Stimulated activated CD8-positive, alpha-beta memory T cell treated with anti-CD3 and anti-CD28 coated beads, Interleukin-7, amount 100 ng/mL, for 48 hours (primary cell): ENCODE data around the gene STXBP1.
"Not testable (repeated sequence)": the region's sequence is repeated elsewhere in the genome, so short reads cannot be mapped to it uniquely, and the experiment has no call there.

Experiments
- DNase-seq, 2 donors: peaks; one replicate each; pipeline ENCODE4 v3.0.0-alpha.2; 2020; ENCODE audit warnings: low read depth in 1 of 2; ENCODE audit errors: extremely low read depth in 1 of 2

The STXBP1 gene

DNA sequence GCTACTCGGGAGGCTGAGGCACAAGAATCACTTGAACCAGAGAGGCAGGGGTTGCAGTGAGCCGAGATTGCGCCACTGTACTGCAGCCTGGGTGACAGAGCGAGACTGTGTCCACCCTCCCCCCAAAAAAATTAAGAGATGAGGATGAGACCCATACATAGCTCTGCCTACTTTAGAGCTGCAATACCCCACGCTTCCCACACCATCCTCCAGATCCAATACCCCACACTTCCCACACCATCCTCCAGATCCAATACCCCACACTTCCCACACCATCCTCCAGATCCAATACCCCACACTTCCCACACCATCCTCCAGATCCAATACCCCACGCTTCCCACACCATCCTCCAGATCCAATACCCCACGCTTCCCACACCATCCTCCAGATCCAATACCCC, 34.9 kb upstream of the STXBP1 start:
- not testable (repeated sequence) for DNase-seq

DNA sequence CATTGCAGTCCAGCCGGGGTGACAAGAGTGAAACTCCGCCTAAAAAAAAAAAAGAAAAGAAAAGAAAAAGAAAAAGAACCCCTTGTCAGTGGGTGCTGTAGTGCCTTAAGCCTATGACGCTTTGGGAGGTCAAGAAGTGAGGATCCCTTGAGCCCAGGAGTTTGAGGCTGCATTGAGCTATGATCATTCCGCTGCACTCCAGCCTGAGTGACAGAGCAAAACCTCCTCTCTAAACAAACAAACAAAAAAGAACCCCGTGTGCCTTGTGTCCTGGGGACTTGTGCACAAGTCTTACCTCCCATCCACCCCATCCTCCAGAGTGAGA, 33.5 kb upstream of the STXBP1 start:
- DNase-seq: no peak

DNA sequence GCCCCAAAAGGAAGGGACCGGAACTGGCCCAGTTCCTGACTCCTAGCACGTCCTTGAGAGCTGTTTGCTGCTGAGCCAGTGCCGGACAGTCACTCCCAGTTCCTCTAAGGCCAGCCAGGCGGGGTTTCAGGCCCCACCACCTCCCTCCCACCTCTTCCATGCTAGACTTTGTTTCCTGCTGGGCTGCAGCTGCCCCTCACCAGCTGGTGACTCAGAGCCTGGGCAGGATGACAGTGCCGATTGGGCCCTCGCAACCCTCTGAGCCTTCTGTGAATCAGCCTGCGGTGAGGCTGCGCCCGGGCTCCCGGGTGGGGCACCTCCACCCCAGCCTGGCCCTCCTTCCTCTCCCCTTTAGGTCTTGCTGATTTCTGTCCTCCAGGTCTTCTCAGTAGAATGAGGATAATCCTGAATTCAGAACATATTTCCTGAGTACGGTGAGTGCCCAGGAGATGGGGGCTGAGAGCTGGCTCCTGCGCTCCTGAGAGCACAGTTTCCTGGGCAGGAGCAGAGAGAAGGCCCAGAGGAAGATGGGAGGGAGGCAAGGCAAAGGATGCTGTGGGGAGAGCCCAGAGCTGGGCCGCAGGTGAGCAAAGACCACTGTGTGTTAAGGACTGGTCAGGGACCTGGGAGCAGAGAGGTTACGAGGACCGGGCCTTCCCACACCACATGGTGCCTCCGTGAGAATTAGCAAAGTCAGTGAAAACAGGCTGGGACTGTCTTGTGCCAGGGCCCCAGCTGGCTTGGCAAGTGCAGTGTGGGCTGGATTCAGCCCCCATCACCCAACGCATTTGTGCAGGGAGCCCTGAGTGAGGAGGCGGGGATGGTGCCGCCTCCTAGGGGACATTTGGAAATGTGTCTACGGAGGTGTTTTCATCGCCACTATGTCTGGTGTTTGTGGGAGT, 32.9 kb upstream of the STXBP1 start:
- peak; percentile 79 to 88 for DNase-seq

DNA sequence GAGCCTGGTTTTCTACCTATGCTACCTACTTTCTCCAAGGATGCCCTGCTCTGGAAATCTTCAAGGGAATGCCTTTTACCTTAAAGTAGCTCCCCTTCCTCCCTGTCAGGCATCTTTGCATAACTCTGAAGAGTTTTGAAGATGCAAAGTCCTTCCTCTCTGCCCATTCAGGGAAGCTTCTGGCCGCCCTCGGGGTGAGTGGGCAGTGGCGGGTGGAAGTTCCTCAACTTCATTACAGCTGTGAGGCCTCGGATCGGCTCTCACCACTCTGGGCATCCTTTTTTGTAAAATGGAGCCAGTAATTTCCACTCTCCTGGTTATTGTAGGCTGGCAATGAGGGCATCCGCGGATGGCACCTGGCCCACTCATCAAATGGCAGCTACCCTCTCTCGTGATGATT, 31.7 kb upstream of the STXBP1 start:
- DNase-seq: no peak

DNA sequence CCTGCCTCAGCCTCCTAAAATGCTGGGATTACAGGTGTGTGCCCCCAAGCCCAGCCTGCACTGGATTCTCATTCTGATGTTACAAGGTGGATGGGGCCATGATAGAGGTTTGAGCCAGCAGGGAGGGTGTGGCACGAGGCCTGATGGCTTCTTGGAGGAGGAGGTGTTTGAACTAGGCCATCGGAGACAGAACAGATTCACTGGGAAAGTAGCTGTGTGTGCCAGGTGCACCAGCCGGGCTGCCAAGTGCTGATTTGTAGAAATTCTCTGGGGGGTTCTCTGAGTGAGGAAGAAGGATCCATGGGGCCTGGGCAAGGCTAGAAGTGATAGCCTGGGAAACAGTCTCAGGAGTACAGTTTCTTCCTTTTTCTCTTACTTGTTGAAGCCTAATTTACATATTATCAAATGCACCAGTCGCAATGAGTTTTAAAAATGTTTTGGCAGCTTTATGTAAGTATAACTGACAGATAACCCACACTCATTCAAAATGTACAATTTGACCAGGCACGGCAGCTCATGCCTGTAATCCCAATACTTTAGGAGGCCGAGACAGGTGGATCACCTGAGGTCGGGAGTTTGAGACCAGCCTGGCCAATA, 31.1 kb upstream of the STXBP1 start:
- no peak for DNase-seq

DNA sequence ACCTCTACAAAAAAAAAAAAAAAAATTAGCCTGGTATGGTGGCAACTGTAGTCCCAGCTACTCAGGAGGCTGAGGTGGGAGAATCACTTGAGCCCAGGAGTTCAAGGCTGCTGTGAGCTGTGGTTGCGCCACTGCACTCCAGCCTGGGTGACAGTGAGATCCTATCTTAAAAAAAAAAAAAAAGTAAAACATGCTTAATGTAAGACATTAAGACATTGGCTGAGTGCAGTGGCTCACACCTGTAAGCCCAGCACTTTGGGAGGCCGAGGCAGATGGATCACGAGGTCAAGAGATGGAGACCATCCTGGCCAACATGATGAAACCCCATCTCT, 27.6 kb upstream of the STXBP1 start:
- not testable (repeated sequence) for DNase-seq

DNA sequence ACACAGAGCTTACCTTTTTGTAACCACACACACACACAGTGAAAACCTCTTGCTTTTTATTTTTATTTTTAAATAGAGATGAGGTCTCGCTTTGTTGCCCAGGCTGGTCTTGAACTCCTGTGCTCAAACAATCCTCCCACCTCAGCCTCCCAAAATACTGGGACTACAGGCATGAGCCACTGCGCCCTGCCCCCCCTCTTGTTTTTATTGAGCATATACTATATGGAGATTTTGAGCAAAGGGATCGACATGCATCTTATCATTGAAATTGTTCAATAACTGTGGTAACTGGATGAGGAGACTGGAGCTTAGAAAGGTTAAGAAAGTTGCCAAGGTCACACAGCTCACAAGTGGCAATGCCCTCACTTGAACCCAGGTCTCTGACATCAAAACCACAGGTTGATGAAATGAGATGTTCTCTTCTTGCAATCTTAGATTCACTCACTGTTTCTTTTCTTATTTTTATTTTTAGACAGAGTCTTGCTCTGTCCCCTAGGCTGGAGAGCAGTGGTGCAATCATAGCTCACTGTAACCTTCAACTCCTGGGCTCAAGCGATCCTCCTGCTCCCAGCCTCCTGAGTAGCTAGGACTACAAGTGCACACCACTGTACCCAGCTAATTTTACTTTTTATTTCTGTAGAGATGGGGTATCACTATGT, 26.8 kb upstream of the STXBP1 start:
- no peak for DNase-seq

DNA sequence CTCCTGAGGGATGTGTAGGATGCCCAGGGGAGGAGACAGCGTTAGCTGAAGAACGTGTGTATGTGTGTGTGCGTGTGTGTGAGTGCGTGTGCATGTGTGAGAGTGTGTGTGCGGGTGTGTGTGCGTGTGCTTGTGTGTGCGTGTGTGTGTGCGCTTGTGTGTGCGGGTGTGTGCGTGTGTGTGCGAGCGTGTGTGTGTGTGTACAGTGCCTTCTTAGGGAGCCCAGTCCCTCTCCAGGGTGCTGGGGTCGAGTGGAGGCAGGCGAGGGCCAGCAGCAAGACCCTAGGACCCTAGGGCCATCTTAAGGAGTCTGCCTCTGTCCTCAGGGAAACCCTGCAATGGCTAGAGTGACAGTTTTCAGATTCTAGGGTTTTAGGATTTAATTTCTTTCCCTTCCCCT, 26.0 kb upstream of the STXBP1 start:
- no peak for DNase-seq

DNA sequence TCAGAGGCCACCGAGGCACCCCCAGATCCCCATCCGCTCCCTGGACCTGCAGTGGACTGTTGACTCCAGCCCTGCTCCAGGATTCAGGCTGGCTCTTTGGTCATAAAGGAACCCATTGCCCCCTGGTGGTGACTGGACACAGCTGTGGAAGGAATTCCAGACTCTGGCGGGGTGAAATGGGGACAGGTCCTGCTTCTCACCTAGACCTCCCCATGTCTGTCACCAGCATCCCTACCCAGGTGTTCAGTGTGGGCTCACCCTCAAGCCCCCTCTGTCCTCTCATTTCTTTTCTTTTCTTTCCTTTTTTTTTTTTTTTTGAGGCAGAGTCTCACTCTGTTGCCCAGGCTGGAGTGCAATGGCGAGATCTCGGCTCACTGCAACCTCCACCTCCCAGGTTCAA, 25.5 kb upstream of the STXBP1 start:
- DNase-seq: no peak

DNA sequence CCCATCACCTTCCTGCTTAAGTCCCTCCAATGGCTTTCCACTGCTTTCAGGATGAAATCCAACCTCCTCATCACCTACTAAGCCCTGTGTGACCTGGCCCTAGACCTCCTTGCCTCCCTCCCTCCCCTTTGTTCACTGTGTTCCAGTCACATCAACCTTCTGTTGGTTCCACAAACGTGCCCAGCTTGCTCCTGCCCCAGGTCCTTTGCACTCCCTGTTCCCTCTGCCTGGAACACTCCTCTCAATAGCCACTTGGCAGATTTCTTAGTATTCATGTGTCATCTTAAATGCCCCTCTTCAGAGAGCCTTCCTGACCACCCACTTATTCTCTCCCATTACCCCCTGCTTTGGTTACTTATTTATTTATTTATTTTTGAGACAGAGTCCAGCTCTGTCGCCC, 24.1 kb upstream of the STXBP1 start:
- no peak for DNase-seq

DNA sequence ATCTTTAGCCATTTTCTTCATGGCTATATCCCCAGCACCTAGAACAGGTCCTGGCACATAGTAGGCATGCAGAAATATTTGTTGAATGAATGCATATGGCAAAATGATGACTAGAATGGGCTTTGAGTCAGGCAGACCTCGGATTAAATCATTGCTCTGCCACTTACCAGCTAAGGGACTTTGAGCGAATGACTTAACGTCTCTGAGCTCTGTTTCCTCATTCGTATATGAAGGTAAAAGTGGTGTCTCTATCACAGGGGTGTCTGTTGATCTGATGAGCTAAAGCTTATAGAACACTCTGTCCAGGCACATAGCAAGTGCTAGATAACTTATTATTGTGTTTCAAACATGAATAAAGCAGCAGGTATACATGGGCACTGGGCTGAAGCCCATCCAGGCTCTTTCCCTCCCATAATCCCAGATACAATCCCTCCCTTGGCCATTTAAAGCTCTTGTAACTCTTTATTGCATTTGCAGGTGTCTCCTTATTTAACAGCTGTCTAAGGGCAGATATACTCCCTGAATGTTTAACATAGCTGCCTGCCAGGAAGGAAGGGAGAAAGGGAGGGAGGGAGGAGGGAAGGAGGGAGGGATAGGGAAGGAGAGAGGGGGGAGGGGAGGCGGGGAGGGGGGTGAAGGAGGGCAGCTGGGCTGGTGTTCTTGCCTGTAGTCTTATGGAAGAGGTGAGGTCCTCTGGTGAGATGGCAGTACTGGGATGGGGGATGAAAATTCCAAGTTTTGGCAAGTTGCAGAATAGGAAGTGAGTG, 23.2 kb upstream of the STXBP1 start:
- DNase-seq: no peak

DNA sequence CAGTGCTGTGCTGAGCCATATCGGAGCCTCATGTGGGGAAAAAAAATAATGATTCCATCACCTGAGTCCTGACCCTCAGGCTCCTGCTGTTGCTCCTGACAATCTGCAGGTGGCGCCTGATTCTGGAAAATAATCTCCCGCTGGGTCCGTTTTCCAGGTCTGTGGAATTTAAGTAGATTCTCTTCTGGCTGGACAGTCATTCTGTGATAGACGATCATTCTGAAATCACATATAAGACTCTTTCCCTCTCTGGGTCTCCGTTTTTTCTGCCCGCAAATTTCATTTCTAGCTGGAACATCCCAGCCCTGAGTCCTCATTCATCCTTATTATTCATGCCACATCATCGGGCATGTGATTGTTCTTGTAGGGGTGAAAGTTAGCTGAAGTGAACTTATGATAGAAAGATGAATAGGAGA, 22.1 kb upstream of the STXBP1 start:
- DNase-seq: no peak

DNA sequence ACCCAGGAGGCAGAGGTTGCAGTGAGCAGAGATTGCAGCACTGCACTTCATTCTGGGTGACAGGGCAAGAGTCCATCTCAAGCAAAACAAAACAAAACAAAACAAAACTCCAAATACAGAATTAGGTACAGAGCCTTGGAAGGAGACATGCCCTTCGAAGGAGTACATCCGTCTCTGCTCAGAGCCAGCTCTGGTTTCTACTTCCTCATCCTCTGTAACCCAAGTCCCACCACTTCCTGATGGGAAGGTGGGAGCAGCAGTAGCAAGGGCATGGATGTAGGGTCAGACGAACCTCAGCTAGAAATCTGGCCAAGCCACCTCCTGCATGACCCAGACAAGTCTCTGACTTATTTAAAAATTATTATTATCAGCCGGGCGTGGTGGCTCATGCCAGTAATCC, 16.5 kb upstream of the STXBP1 start:
- no peak for DNase-seq

DNA sequence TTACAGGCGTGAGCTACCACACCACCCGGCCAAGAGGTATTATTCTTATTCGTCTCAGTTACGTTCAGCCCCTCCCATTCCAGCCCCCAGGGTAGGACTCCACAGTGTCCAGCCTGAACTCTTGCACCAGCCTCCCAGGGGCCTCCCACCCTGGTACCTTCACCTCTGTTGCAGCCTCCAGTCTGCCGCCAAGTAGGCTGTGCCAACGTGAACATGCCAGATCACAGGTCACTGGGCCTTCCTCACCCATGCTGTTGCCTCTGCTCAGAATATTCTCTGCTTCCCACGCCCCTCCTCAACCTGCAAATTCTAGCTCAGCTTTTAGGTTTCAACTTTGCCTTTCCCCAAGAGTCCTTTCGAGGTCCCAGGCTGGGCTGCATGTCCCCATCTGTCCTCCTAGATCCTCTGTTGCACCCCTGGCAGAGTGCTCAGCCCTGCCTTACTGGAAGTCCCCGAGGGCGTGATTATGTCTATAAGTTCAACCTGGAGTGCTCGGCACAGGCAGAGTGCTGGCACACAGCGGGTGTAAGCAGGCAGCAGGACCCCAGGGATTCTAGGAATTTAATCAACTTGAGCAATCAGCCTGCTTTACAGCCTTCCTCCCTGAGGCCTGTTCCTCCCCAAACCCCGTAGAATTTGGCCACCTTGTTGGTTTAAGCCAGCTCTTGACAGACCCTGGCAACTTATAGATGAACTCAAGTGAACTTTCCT, 13.1 kb upstream of the STXBP1 start:
- no peak for DNase-seq

DNA sequence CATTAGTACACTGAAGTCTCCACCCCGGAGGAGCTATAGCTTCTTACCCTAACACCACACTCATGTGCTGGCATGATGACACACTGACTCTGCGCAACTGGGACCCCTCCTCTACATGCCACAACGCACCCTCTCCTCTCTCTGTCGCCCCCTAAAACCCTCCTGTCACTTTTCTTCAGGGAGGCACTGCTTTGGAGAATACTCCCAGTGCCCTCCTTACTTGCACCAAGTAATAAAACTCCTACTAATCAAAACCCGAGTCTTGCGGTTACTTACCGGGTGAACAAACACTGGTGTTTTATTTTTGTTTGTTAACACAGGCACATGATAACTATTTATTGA, 12.6 kb upstream of the STXBP1 start:
- no peak for DNase-seq

DNA sequence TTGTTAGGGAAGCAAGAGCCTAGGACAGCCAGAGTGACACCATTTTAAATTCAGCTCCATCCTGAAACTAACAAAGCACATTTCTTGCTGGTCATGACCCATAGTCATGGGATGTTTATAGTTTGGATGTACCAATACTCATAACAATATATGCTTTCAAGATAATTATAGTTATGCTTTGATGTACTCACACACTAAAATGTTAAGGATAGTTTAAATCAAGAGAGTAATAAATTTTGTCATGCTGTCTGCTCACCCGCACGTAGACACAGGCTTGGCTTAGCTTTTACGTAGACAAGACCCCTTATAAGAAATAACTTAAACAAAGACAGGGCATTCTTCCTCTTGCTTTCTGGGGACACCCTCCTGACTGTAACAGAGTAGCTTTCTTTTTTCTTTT, 8.9 kb upstream of the STXBP1 start:
- no peak for DNase-seq

DNA sequence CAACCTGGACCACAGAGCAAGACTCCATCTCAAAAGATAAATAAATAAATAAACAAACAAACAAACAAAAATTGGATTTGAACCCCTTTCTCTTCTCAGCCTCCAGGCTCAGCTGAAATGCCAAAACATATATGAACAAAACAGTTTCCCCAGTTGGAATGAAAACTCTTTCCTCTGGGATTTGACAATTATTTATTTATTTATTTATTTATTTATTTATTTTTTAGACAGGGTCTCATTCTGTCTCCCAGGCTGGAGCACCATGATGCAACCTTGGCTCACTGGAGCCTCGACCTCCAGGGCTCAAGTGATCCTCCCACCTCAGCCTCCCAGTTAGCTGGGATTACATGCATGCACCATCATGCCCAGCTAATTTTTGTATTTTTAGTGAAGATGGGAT, 6.0 kb upstream of the STXBP1 start:
- DNase-seq: no peak

DNA sequence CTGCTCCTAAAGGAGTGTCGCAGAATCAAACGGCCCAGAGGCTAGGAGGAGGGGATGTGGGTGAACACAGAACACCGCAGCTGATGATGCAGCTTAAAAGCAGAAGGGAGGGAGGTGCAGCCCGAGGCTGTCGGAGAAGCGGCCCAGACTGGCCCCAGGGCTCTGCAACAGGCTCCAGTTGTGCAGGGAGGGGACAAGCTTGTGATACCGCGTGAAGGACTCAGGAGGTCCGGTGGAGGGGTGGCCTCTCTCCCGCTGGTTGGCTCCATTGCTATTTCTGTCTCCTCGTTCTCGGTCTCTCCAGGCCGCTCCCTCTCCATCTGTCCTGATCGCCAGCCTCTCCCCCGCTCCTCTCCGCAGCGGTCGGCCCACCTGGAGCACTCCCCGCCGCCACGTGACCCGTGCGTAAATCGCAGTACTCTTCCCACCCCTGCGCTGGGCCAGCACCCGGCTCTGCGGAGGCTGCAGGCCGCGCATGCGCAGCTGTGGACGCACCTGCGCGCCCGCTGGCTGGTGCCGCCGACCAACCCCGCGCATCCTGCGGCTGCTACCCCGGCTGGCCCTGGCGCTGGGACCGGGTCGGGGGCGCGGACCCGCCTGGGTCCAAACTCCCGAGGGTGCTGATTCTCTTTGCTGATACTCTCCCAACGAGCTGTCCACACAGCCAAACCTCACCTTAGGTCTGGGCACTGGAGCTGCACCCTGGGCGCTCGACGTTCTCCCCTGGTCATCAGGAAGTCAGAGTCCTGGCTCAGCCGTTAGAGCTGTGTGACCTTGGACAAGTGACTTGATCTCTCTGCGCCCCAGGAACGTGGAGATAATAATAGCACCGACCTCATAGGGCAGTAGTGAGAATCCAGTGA, 3.7 kb upstream of the STXBP1 start:
- peak; percentile 60 to 67 for DNase-seq

DNA sequence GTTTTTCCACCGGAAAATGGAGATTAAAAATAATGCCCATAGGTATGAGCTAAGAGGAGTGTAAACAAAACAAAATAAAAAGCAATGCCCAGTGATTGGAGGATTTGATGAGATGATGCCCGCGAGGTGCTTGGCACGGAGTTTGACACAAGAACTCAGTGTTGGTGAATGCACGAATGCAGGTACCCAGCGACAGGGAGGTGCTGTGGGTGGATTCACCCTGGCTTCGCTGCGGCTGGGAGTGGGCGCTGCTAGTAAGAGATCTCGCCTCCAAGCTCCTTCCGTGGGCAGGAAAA, 526 bp upstream of the STXBP1 start:
- no peak for DNase-seq

DNA sequence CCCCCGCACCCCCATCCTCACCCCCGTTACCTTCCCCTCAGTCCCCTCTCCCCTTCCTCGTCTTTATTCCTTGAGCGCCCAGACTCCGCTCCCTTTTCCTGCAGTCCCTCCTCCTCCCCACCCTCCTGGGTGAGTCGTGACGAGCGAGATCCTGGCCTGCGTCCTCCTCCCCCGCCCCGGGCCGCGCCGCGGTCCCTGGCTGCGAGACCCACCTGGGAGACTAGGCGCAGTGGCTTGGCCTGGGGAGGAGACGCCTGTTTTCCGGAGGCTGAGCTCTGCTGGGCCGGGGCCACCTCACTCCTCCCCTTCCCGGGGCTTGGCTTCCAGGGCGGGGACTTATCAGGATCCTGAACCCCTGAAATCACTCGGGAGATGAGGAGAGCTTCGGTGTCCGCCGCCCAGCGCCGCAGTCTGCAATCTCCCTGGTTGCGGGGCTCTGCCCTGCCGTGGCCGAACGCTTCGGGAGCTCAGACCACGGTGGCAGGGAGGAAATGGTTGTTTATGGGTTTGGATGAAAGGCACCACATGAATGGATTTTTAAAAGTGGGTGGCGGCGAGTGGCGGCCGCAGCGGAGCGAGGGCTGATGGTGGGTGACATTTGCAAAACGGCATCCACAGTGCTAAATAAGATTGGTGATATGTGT, 984 bp downstream of the STXBP1 start:
- DNase-seq: peak in 1 of 2 donors; percentile 16
